ENCODE results near the gene ARHGAP22. TPM values are rescaled to one million over a fixed set of nuclear protein-coding genes. Genes with fewer than 3 reads are reported as not detected.

Gene ARHGAP22
- polyA plus RNA-seq, 1 donor from 2014 or later = 0.15 TPM

DNA sequence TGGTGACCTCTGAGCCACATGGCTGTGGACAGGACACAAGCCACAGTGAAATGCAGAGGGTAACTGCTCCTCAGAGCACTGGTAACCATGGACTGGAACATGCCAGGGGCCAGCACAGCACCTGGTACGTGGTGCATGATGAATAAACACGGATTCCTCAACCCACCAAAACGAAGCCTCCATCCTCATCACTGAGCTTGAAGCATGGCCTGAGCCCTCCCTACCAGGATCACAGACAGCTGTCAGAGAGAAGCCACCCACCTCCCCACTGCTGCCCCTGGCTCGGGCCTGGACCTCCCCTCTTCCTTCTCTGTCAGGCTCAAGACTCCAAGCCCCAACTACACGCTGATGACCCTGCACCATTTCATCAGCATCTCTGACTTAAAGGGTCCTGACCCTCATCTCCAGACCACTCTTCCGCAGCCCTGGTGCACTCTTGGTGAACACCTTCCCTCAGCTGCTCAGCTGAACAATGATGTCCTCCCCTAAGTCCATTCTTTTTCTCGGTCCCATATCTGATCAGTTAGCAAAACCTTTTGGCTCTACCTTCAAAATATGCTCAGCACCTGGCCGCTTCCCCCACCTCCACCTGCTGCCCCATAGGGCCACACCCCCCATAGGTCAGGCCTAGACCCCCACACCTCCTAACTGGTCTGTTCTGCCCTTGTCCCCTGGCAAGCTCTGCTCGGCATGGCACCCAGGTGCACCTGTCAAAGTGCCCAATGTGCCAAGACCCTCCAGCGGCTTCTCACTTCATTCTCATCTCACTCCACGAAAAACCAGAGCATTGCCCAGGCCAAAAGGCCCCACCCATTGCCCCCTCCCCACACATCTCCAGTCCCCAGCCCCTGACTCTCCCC is 157.3 kb downstream of the ARHGAP22 start:
- no peaks in the 10 kb centered on the region for H3K27me3 ChIP-seq (ENCODE audit: insufficient read depth, low read depth, low read length)
- no peak overlapping the region for H3K9ac ChIP-seq (ENCODE audit: low read length)
- no peaks in the 10 kb centered on the region for H3K9me2 ChIP-seq (ENCODE audit: insufficient read depth, low read length)
- H3K36me3 ChIP-seq (ENCODE audit: insufficient read depth, low read length) = no peaks in the 10 kb centered on the region
- H2AFZ ChIP-seq (ENCODE audit: low read depth, low read length) = no peak overlapping the region
- TF ChIP-seq EZH2 (IDR thresholded peaks at IDR 0.05; ENCODE audit: borderline replicate concordance, insufficient read depth, low read length, poor library complexity, severe bottlenecking) = no peak
- TF ChIP-seq RAD21 (conservative IDR thresholded peaks at IDR 0.05) = no peak
- no peak for TF ChIP-seq MXI1 (conservative IDR thresholded peaks at IDR 0.05; ENCODE audit: poor library complexity, severe bottlenecking)
- no peak for TF ChIP-seq EP300 (conservative IDR thresholded peaks at IDR 0.05; ENCODE audit: poor library complexity, severe bottlenecking)
- TF ChIP-seq, protein P1, sequence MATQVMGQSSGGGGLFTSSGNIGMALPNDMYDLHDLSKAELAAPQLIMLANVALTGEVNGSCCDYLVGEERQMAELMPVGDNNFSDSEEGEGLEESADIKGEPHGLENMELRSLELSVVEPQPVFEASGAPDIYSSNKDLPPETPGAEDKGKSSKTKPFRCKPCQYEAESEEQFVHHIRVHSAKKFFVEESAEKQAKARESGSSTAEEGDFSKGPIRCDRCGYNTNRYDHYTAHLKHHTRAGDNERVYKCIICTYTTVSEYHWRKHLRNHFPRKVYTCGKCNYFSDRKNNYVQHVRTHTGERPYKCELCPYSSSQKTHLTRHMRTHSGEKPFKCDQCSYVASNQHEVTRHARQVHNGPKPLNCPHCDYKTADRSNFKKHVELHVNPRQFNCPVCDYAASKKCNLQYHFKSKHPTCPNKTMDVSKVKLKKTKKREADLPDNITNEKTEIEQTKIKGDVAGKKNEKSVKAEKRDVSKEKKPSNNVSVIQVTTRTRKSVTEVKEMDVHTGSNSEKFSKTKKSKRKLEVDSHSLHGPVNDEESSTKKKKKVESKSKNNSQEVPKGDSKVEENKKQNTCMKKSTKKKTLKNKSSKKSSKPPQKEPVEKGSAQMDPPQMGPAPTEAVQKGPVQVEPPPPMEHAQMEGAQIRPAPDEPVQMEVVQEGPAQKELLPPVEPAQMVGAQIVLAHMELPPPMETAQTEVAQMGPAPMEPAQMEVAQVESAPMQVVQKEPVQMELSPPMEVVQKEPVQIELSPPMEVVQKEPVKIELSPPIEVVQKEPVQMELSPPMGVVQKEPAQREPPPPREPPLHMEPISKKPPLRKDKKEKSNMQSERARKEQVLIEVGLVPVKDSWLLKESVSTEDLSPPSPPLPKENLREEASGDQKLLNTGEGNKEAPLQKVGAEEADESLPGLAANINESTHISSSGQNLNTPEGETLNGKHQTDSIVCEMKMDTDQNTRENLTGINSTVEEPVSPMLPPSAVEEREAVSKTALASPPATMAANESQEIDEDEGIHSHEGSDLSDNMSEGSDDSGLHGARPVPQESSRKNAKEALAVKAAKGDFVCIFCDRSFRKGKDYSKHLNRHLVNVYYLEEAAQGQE (IDR thresholded peaks at IDR 0.05; ENCODE audit: borderline replicate concordance) = no peak
- TF ChIP-seq, protein P2, sequence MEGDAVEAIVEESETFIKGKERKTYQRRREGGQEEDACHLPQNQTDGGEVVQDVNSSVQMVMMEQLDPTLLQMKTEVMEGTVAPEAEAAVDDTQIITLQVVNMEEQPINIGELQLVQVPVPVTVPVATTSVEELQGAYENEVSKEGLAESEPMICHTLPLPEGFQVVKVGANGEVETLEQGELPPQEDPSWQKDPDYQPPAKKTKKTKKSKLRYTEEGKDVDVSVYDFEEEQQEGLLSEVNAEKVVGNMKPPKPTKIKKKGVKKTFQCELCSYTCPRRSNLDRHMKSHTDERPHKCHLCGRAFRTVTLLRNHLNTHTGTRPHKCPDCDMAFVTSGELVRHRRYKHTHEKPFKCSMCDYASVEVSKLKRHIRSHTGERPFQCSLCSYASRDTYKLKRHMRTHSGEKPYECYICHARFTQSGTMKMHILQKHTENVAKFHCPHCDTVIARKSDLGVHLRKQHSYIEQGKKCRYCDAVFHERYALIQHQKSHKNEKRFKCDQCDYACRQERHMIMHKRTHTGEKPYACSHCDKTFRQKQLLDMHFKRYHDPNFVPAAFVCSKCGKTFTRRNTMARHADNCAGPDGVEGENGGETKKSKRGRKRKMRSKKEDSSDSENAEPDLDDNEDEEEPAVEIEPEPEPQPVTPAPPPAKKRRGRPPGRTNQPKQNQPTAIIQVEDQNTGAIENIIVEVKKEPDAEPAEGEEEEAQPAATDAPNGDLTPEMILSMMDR (IDR thresholded peaks at IDR 0.05; ENCODE audit: poor library complexity, severe bottlenecking) = no peak
- no peak for TF ChIP-seq POLR2AphosphoS5 (IDR thresholded peaks at IDR 0.05)
- TF ChIP-seq SMC3 (conservative IDR thresholded peaks at IDR 0.05; ENCODE audit: poor library complexity) = no peak
- no peak for TF ChIP-seq TAF1 (IDR thresholded peaks at IDR 0.05; ENCODE audit: low read depth)
- H3K4me2 ChIP-seq (ENCODE audit: low read length) = no peak overlapping the region
- H3K79me2 ChIP-seq (replicated peaks; ENCODE audit: insufficient read depth, low read length) = no peaks in the 10 kb centered on the region
- no peaks in the 10 kb centered on the region for H3K9me3 ChIP-seq (ENCODE audit: low read length)
- no peak overlapping the region for H3K27ac ChIP-seq (ENCODE audit: low read length)
- no peaks in the 10 kb centered on the region for H4K20me1 ChIP-seq (ENCODE audit: insufficient read depth)
- H3F3A ChIP-seq (ENCODE audit: insufficient read depth, low read length, poor library complexity, severe bottlenecking) = no peaks in the 10 kb centered on the region
- H3K4me3 ChIP-seq (ENCODE audit: low read length) = no peak overlapping the region

DNA sequence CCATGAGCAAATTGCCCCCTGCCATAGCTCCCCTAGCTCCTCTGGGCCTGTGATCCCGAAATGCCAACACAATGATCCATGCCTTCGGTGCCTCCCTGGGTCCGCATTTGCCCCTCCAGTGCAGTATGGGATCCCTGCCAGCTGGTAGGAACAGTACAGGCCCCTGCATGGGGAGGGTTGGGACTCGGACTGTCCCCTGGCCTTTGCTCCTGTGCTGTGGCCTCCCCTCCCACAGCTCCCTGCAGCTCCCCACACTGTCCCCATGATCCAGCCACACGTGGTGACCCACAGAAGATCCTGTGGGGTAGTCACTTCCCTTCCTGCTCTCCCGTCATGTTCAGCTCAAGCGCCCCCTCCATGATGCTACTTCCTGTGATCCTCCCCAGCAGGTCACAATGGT is 158.1 kb downstream of the ARHGAP22 start:
- no peaks in the 10 kb centered on the region for H3K79me2 ChIP-seq (replicated peaks; ENCODE audit: insufficient read depth, low read length)
- no peaks in the 10 kb centered on the region for H3F3A ChIP-seq (ENCODE audit: insufficient read depth, low read length, poor library complexity, severe bottlenecking)
- H3K4me2 ChIP-seq (ENCODE audit: low read length) = no peak overlapping the region
- H3K9me2 ChIP-seq (ENCODE audit: insufficient read depth, low read length) = no peaks in the 10 kb centered on the region
- H3K9me3 ChIP-seq (ENCODE audit: low read length) = no peaks in the 10 kb centered on the region
- no peak overlapping the region for H3K27ac ChIP-seq (ENCODE audit: low read length)
- H4K20me1 ChIP-seq (ENCODE audit: insufficient read depth) = no peaks in the 10 kb centered on the region
- no peaks in the 10 kb centered on the region for H3K27me3 ChIP-seq (ENCODE audit: insufficient read depth, low read depth, low read length)
- H3K4me3 ChIP-seq (ENCODE audit: low read length) = no peak overlapping the region
- H2AFZ ChIP-seq (ENCODE audit: low read depth, low read length) = no peak overlapping the region
- H3K36me3 ChIP-seq (ENCODE audit: insufficient read depth, low read length) = no peaks in the 10 kb centered on the region
- TF ChIP-seq EZH2 (IDR thresholded peaks at IDR 0.05; ENCODE audit: borderline replicate concordance, insufficient read depth, low read length, poor library complexity, severe bottlenecking) (no peak), EP300 (conservative IDR thresholded peaks at IDR 0.05; ENCODE audit: poor library complexity, severe bottlenecking) (no peak), TAF1 (IDR thresholded peaks at IDR 0.05; ENCODE audit: low read depth) (no peak), MXI1 (conservative IDR thresholded peaks at IDR 0.05; ENCODE audit: poor library complexity, severe bottlenecking) (no peak), SMC3 (conservative IDR thresholded peaks at IDR 0.05; ENCODE audit: poor library complexity) (no peak)
- H3K9ac ChIP-seq (ENCODE audit: low read length) = no peak overlapping the region

Data from neural cell (in vitro differentiated cells).